ENCODE measurements around the gene GSS. TPM values are rescaled to one million over a fixed set of nuclear protein-coding genes. Genes with fewer than 3 reads are reported as not detected.

GSS gene
- total RNA-seq, 4 donors from 2014 or later: 45.7 to 81.8 (median 62.4) TPM

DNA sequence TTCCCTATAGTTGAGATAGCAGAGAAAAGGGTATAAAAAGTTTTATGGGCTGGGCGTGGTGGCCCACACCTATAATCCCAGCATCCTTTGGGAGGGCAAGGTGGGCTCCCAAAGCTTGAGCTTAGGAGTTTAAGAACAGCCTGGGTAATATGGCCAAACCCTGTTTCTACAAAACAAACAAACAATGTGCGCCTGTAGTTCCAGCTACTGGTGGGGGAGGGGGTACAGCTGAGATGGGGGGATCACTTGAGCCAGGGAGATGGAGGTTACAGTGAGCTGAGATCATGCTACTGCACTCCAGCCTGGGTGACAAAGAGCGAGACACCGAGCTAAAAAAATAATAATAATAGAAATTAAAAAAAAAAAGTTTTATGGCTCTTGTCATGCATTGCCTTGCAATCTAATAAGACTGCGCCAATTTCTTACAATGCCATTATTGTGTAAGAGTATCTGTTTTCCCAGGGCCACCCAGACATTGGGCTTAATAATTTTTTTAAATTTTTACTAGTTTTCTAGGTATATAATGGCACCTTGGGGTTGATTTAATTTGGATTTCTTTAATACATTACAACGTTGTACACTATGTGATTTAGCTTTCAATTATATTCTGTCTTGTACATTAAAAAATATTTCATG is 75.3 kb downstream of the GSS start:
- H3K9me3 ChIP-seq: no peaks in the 10 kb centered on the region
- H3K4me3 ChIP-seq (replicated peaks in 1 of 3): no peak overlapping the region
- intact Hi-C loops (cut with DNase I): no loop called here
- no peak for DNase-seq
- H3K36me3 ChIP-seq: peaks cover 6 to 7% of the 10 kb centered on the region in 2 donors
- H3K27me3 ChIP-seq: no peaks in the 10 kb centered on the region
- H3K27ac ChIP-seq: no peak overlapping the region
- peaks cover 0 to 5% of the 10 kb centered on the region in 2 donors for H3K4me1 ChIP-seq
- 92 to 93% methylated on average over 6 of the region's 6 CpGs for WGBS, 2 donors
- no peak for TF ChIP-seq POLR2A (IDR thresholded peaks at IDR 0.05)
- no peak for TF ChIP-seq CTCF (IDR thresholded peaks at IDR 0.05)

MicroRNAs within 50 kb of the gene (microRNA counts, 767-probe panel; counts per million panel counts)
- microRNA hsa-miR-499a-3p (4,566 to 5,397 counts per million in 2 donors), microRNA hsa-miR-499a-5p (0 to 2,179 counts per million in 2 donors), microRNA hsa-miR-499b-3p (0 to 3,200 counts per million in 2 donors), microRNA hsa-miR-499b-5p (0 to 2,303 counts per million in 2 donors)

Small RNAs within 50 kb of the gene (microRNA-seq; reads per million reads assigned to microRNA genes)
- gene MIR499A: not detected
- gene MIR499B: not detected

Small RNAs within 50 kb of the gene (small RNA-seq; reads per million reads assigned to genes)
- gene MIR499A: not detected

Other genes with a start within 250 kb of the GSS start
- gene NCOA6, start 130.2 kb downstream of the GSS start, total RNA-seq: 10 to 100 TPM; 26.5 to 33.8 (median 32.3) TPM
- gene GGT7, start 83.0 kb downstream of the GSS start, total RNA-seq: 10 to 100 TPM; 24.1 to 41.1 (median 37.6) TPM
- gene ACSS2, start 79.2 kb downstream of the GSS start, total RNA-seq: 10 to 100 TPM; 48.5 to 89.6 (median 68.1) TPM
- 1 to 10 TPM in 3 of 4 donors, under 1 TPM in 1; 0.63 to 2.0 (median 1.4) TPM for gene MYH7B, start 62 bp upstream of the GSS start, total RNA-seq
- 10 to 100 TPM; 53.3 to 76.8 (median 73.5) TPM for gene TRPC4AP, start 137.0 kb upstream of the GSS start, total RNA-seq
- 10 to 100 TPM; 13.7 to 31.0 (median 25.0) TPM for gene EDEM2, start 191.5 kb upstream of the GSS start, total RNA-seq
- gene PROCR, start 216.3 kb upstream of the GSS start, total RNA-seq: 10 to 100 TPM; 11.2 to 56.0 (median 37.9) TPM

All from thyroid gland (tissue), 4 donors.